ENCODE measurements around the gene PLOD3.

PLOD3 gene

GRCh38 chr7:101177644-101178043, 39.7 kb downstream of the PLOD3 start:
- no peak for DNase-seq

DNA sequence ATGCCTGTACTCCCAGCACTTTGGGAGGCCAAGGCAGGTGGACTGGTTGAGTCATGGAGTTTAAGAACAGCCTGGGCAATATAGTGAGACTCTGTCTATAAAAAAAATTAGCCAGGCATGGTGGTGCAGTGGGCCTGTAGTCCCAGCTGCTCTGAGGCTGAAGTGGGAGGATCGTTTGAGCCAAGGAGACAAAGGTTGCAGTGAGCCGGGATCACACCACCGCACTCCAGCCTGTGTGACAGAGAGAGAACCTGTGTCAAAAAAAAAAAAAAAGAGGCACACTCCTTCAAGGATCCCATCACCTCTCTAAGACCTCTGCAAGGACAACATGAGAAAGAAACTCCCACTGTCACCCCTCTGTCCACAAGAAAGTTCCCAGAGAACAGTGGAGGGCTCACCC, 41.7 kb downstream of the PLOD3 start:
- no peak for DNase-seq

GRCh38 chr7:101174322-101174854, 43.0 kb downstream of the PLOD3 start:
- DNase-seq: no peak

DNA sequence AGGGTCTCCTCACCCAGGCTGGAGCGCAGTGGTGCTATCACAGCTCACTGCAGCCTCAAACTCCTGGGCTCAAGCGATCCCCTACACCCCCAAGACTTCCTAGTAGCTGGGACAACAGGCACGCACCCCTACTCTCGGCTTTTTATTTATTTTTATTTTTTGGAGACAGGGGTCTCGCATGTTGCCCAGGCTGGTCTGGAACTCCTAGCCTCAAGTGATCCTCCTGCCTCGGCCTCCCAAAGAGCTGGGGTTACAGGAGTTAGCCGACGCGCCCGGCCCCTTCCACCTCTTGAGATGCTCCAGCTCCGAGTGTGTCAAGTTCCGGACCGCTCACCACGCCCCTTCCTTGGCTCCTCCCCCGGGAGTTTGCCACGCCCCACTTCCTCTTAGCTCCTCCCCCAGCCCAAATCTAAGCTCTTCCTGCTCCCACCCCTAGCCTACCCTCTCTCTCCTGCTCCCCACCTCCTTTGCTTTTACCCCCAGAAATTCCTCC, 43.6 kb downstream of the PLOD3 start:
- peak; percentile 37 for DNase-seq

- DNase-seq: peak; percentile 84
These were observed 44.3 kb downstream of the PLOD3 start for GRCh38 chr7:101172854-101173751.

DNA sequence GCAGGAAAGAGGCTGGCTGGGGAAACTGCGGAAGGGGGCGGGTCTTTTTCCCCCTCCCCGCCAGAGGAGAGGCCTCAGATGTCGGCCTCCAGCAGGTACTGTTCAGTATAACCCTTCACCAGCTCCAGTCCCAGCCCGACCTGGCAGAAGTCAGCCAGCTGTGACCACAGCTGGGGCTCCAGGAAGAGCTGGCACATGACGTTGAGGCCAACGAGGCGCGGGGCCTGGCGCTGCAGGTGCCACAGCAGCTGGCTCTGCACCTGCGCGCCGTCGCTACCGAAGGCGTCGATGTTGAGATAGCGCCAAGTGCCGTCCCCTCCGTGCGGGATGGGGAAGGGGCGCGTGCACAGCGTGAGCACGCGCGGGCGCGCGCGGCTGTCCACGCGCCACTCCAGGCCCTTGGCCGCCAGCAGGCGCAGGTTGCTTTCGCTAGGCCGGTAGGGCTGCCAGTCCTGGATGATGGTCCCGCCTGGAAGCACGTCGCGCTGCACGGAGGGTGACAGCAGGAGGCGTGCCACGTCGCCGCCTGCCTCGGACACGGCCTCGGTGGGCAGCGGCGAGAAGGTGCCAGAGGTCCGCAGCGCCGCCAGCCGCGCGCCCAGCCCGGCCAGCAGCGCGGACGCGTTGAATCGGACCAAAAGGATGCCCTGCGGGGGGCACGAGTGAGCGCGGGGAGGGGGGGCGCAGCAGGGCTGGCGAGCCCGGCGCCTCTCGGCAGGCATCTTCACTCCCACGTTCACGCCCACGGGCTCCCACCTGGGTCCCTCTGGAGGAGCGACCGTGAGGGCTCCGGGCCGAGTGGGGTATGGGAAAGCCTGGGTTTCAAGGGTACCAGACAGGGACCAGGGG, 45.2 kb downstream of the PLOD3 start:
- peak; percentile 80 for DNase-seq

DNA sequence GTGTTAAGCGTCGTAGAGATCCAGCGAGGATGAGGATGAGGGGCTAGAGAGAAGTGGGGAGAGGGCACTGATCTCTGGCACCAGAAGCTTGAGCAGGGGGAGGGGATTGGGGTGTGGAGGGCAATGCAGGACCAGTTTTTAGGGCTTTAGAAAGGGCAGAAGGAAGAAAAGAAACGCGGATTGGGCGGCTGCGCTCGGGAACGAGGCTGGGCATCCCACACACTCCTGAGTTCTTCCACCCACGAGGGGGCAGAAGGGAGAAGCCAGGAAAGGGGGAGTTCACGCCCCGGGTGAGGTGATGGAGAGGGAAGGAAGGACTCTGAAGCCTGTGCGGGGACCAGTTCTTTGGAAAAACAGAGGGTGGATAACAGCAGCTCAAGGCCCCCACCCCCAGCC, 45.9 kb downstream of the PLOD3 start:
- DNase-seq: no peak

- no peak for DNase-seq
These were observed 46.6 kb downstream of the PLOD3 start for GRCh38 chr7:101170617-101171441.

- DNase-seq: peak; percentile 55
These were observed 47.4 kb downstream of the PLOD3 start for GRCh38 chr7:101169838-101170551.

DNA sequence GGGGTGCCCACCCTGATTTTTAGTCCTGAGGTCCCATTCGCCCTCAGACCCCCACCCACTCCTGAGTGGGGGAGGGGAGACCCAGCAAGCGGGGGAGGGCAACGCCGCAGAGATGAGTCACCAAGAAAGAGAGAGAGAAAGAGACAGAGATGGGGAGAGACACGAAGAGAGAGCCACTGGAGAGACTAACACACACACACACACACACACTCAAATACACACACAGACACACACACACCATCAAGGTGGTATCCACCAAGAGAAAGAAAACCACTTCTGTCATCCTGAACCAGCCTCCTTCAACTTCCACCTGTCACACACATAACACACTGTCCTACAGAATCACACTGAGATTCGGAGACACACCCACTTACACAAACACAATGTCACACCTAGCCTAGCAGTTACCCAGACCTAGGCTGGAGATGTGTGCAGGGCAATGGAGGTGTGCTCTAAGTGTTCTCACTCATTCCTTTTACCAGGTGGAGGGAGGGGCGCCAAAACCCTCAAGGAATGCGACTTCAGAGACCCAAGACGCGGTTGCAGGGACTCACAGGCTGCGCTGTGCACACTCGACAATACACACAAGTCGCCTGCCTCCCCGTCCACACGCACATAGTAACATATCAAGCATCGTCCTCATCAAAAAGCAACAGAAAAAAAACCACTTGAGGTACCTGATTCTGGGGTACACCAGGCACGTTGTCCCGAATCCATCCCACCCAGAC, 48.1 kb downstream of the PLOD3 start:
- no peak for DNase-seq

- DNase-seq: no peak
These were observed 48.9 kb downstream of the PLOD3 start for GRCh38 chr7:101168412-101169049.

GRCh38 chr7:101167645-101168411, 49.6 kb downstream of the PLOD3 start:
- DNase-seq: no peak

- no peak for DNase-seq
These were observed 50.3 kb downstream of the PLOD3 start for GRCh38 chr7:101166909-101167644.

DNA sequence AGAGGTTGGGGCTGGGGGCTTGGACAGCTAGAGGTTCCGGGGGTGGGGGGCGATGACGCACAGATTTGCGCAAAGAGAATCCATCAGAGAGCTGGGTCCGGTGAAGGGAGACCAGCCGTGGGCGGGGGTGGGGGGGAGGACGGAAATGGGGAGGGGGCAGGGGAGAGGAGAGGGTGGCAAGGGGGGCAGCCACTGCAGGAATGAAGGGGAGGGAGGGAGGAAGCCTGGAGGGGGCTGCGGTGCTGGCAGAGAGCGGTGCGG, 50.8 kb downstream of the PLOD3 start:
- DNase-seq: no peak

- no peak for DNase-seq
These were observed 51.3 kb downstream of the PLOD3 start for GRCh38 chr7:101165958-101166647.

- peak; percentile 93 for DNase-seq
These were observed 52.1 kb downstream of the PLOD3 start, which contains the start of gene VGF for GRCh38 chr7:101165075-101165957. VGF (minus strand) TSS chr7:101165569; CDS start chr7:101164843, 726 bp downstream.

GRCh38 chr7:101164071-101164840, 53.1 kb downstream of the PLOD3 start:
- DNase-seq: no peak

Data from NCI-H1105 (cell line).